Measurements from ENCODE around the gene UNC13B. TPM values are rescaled to one million over a fixed set of nuclear protein-coding genes. Genes with fewer than 3 reads are reported as not detected.

UNC13B gene
- total RNA-seq, 4 donors from 2014 or later, result 19.1 to 46.9 (median 35.1) TPM

- TF ChIP-seq POLR2A (IDR thresholded peaks at IDR 0.05) (no peak), CTCF (IDR thresholded peaks at IDR 0.05) (no peak)
- WGBS, 2 donors, result 98 to 100% methylated on average over 1 of the region's 1 CpG
- no peak for DNase-seq
These were observed 127.0 kb downstream of the UNC13B start for GRCh38 chr9:35288778-35289177.

GRCh38 chr9:35293376-35293964 is 131.7 kb downstream of the UNC13B start:
- no peak for DNase-seq
- H3K36me3 ChIP-seq, result no peaks in the 10 kb centered on the region
- no peak for TF ChIP-seq POLR2A (IDR thresholded peaks at IDR 0.05)
- TF ChIP-seq CTCF (IDR thresholded peaks at IDR 0.05), result no peak
- H3K4me3 ChIP-seq (replicated peaks in 1 of 3), result no peak overlapping the region
- H3K4me1 ChIP-seq, result peaks cover 0 to 11% of the 10 kb centered on the region in 2 donors
- H3K9me3 ChIP-seq, result no peaks in the 10 kb centered on the region
- no peaks in the 10 kb centered on the region for H3K27me3 ChIP-seq
- H3K27ac ChIP-seq, result no peak overlapping the region
- WGBS, 2 donors, result 74 to 76% methylated on average over 2 of the region's 2 CpGs
- intact Hi-C loops (cut with DNase I), result no loop called here

More at GRCh38 chr9:35288778-35289177, 127.0 kb downstream of the UNC13B start:
- H3K4me3 ChIP-seq (replicated peaks in 1 of 3), result no peak overlapping the region
- no peak overlapping the region for H3K27ac ChIP-seq
- no peaks in the 10 kb centered on the region for H3K9me3 ChIP-seq
- no peaks in the 10 kb centered on the region for H3K27me3 ChIP-seq
- peaks cover 0 to 9% of the 10 kb centered on the region in 2 donors for H3K4me1 ChIP-seq
- H3K36me3 ChIP-seq, result no peaks in the 10 kb centered on the region
- intact Hi-C loops (cut with DNase I), result no loop called here

- Histone ChIP-seq H3K4me1 (peaks cover 0 to 11% of the 10 kb centered on the region in 2 donors), H3K27ac (no peak overlapping the region), H3K9me3 (no peaks in the 10 kb centered on the region), H3K4me3 (replicated peaks in 1 of 3) (no peak overlapping the region), H3K36me3 (no peaks in the 10 kb centered on the region), H3K27me3 (no peaks in the 10 kb centered on the region)
- intact Hi-C loops (cut with DNase I), result no loop called here
- WGBS, 2 donors, result 94 to 96% methylated on average over 6 of the region's 6 CpGs
- DNase-seq, result no peak
- TF ChIP-seq CTCF (IDR thresholded peaks at IDR 0.05) (no peak), POLR2A (IDR thresholded peaks at IDR 0.05) (no peak)
These were observed 132.3 kb downstream of the UNC13B start for GRCh38 chr9:35294066-35294465.

GRCh38 chr9:35294556-35294955 is 132.7 kb downstream of the UNC13B start:
- H3K36me3 ChIP-seq, result no peaks in the 10 kb centered on the region
- peaks cover 0 to 11% of the 10 kb centered on the region in 2 donors for H3K4me1 ChIP-seq
- no peak overlapping the region for H3K27ac ChIP-seq
- H3K4me3 ChIP-seq (replicated peaks in 1 of 3), result no peak overlapping the region
- TF ChIP-seq POLR2A (IDR thresholded peaks at IDR 0.05) (no peak), CTCF (IDR thresholded peaks at IDR 0.05) (no peak)
- 90 to 94% methylated on average over 6 of the region's 6 CpGs for WGBS, 2 donors
- DNase-seq, result no peak
- H3K9me3 ChIP-seq, result no peaks in the 10 kb centered on the region
- H3K27me3 ChIP-seq, result no peaks in the 10 kb centered on the region
- intact Hi-C loops (cut with DNase I), result no loop called here

GRCh38 chr9:35295369-35296036 is 133.7 kb downstream of the UNC13B start:
- Histone ChIP-seq H3K4me3 (replicated peaks in 1 of 3) (no peak overlapping the region), H3K27me3 (no peaks in the 10 kb centered on the region), H3K4me1 (peaks cover 0 to 11% of the 10 kb centered on the region in 2 donors), H3K9me3 (no peaks in the 10 kb centered on the region), H3K27ac (no peak overlapping the region), H3K36me3 (no peaks in the 10 kb centered on the region)
- DNase-seq, result no peak
- 95 to 96% methylated on average over 13 of the region's 13 CpGs for WGBS, 2 donors
- intact Hi-C loops (cut with DNase I), result no loop called here
- TF ChIP-seq CTCF (IDR thresholded peaks at IDR 0.05), result no peak
- TF ChIP-seq POLR2A (IDR thresholded peaks at IDR 0.05), result no peak
